Activated T-cell treated with anti-CD3 and anti-CD28 coated beads, Interleukin-2, amount 50 U/mL, for 72 hours (primary cell): Measurements from ENCODE around the gene ASXL1. TPM values are rescaled to one million over a fixed set of nuclear protein-coding genes. Genes with fewer than 3 reads are reported as not detected.
A peak's percentile ranks its signal among the peaks of the same experiment; 100 is the strongest.
"Not testable (repeated sequence)": the region's sequence is repeated elsewhere in the genome, so short reads cannot be mapped to it uniquely, and the experiment has no call there.

ENCODE experiments used
- ATAC-seq, 2 donors: fragments of 150-1000 bp; cut with Tn5 transposase; replicated peaks in 1 of 2; 2 replicates each; pipeline ENCODE4 v1.10.0; 2021; ENCODE audit warnings: moderate library complexity in 2 of 2, mild to moderate bottlenecking in 1 of 2
- DNase-seq, 2 donors: peaks; one replicate each; pipeline ENCODE4 v3.0.0; 2021 to 2022; ENCODE audit warnings: mixed read lengths in 1 of 2
- H3K27ac Mint-ChIP-seq: one replicate; pipeline ENCODE4 v1.8.0; 2022; ENCODE audit warnings: mild to moderate bottlenecking, moderate library complexity, mixed read lengths
- H3K27me3 Mint-ChIP-seq: one replicate; pipeline ENCODE4 v1.8.0; 2022; ENCODE audit warnings: low read depth, mixed read lengths
- H3K36me3 Mint-ChIP-seq, 2 donors: one replicate each; pipeline ENCODE4 v1.8.0; 2022; ENCODE audit warnings: mixed read lengths in 2 of 2, mild to moderate bottlenecking in 1 of 2; ENCODE audit not compliant: insufficient read depth in 2 of 2
- H3K4me1 Mint-ChIP-seq: one replicate; pipeline ENCODE4 v1.8.0; 2022; ENCODE audit warnings: low read depth, mixed read lengths
- H3K4me3 Mint-ChIP-seq, 2 donors: one replicate each; pipeline ENCODE4 v1.8.0; 2022; ENCODE audit warnings: mild to moderate bottlenecking in 2 of 2, mixed read lengths in 2 of 2, moderate library complexity in 2 of 2
- H3K9me3 Mint-ChIP-seq, 2 donors: one replicate each; pipeline ENCODE4 v1.8.0; 2022; ENCODE audit warnings: mixed read lengths in 2 of 2
- total RNA-seq, 2 donors: library from RNA; stranded (reverse); gene quantifications; one replicate each; pipeline ENCODE4 v1.2.3, GENCODE V29; 2022

The ASXL1 gene
- total RNA-seq, result 100 to 1,000 TPM; 158 to 168 TPM

GRCh38 chr20:32357869-32358631, at the start of gene ASXL1:
Gene ASXL1, plus strand, starts transcription at chr20:32358331. Its CDS starts 445 bp downstream, at chr20:32358776.
- H3K36me3 Mint-ChIP-seq, result peaks cover 8 to 30% of the 10 kb centered on the region in 2 donors
- peak within 1 kb of the TSS; percentile 95 for H3K27ac Mint-ChIP-seq
- peak within 1 kb of the TSS; percentile 96 to 97 for H3K4me3 Mint-ChIP-seq
- no peaks in the 10 kb centered on the region for H3K27me3 Mint-ChIP-seq
- DNase-seq, result peak; percentile 96 to 98
- H3K9me3 Mint-ChIP-seq, result no peaks in the 10 kb centered on the region
- peak; percentile 79 to 83 for ATAC-seq
- peaks cover 84% of the 10 kb centered on the region for H3K4me1 Mint-ChIP-seq

GRCh38 chr20:32312718-32313424, 45.3 kb upstream of the ASXL1 start:
- no peaks in the 10 kb centered on the region for H3K9me3 Mint-ChIP-seq
- DNase-seq (no peak), ATAC-seq (no peak)
- H3K4me1 Mint-ChIP-seq, result peaks cover 36% of the 10 kb centered on the region
- H3K36me3 Mint-ChIP-seq, result peaks cover 18 to 43% of the 10 kb centered on the region in 2 donors
- H3K4me3 Mint-ChIP-seq, result no peak overlapping the region
- no peak overlapping the region for H3K27ac Mint-ChIP-seq
- no peaks in the 10 kb centered on the region for H3K27me3 Mint-ChIP-seq

- Mint-ChIP-seq H3K27ac (peak overlapping the region; percentile 40), H3K9me3 (no peaks in the 10 kb centered on the region), H3K27me3 (no peaks in the 10 kb centered on the region), H3K4me1 (peaks cover 45% of the 10 kb centered on the region), H3K36me3 (peaks cover 23 to 50% of the 10 kb centered on the region in 2 donors), H3K4me3 (no peak overlapping the region)
- ATAC-seq (no peak), DNase-seq (no peak)
Measured at GRCh38 chr20:32314768-32315167, 43.4 kb upstream of the ASXL1 start.

GRCh38 chr20:32315399-32315798, 42.7 kb upstream of the ASXL1 start:
- no peaks in the 10 kb centered on the region for H3K9me3 Mint-ChIP-seq
- H3K4me1 Mint-ChIP-seq, result peaks cover 42% of the 10 kb centered on the region
- DNase-seq (no peak), ATAC-seq (no peak)
- peak overlapping the region; percentile 40 for H3K27ac Mint-ChIP-seq
- peaks cover 19 to 46% of the 10 kb centered on the region in 2 donors for H3K36me3 Mint-ChIP-seq
- no peak overlapping the region for H3K4me3 Mint-ChIP-seq
- H3K27me3 Mint-ChIP-seq, result no peaks in the 10 kb centered on the region

- Mint-ChIP-seq H3K9me3 (no peaks in the 10 kb centered on the region), H3K36me3 (peaks cover 19 to 47% of the 10 kb centered on the region in 2 donors), H3K4me1 (peaks cover 39% of the 10 kb centered on the region), H3K27me3 (no peaks in the 10 kb centered on the region), H3K4me3 (no peak overlapping the region), H3K27ac (peak overlapping the region; percentile 4)
- DNase-seq (no peak), ATAC-seq (no peak)
Measured at GRCh38 chr20:32315891-32316290, 42.2 kb upstream of the ASXL1 start.

- H3K27ac Mint-ChIP-seq, result no peak overlapping the region
- H3K36me3 Mint-ChIP-seq, result peaks cover 21 to 52% of the 10 kb centered on the region in 2 donors
- no peaks in the 10 kb centered on the region for H3K27me3 Mint-ChIP-seq
- no peak for ATAC-seq
- peaks cover 45% of the 10 kb centered on the region for H3K4me1 Mint-ChIP-seq
- no peak for DNase-seq
- H3K9me3 Mint-ChIP-seq, result no peaks in the 10 kb centered on the region
- no peak overlapping the region for H3K4me3 Mint-ChIP-seq
Measured at GRCh38 chr20:32316667-32317066, 41.5 kb upstream of the ASXL1 start.

- peak in 1 of 2 donors; percentile 44 for ATAC-seq
- Mint-ChIP-seq H3K9me3 (no peaks in the 10 kb centered on the region), H3K27ac (peak overlapping the region; percentile 83), H3K27me3 (no peaks in the 10 kb centered on the region), H3K36me3 (peaks cover 21 to 45% of the 10 kb centered on the region in 2 donors), H3K4me1 (peaks cover 30% of the 10 kb centered on the region), H3K4me3 (no peak overlapping the region)
- no peak for DNase-seq
Measured at GRCh38 chr20:32319100-32319499, 39.0 kb upstream of the ASXL1 start.

DNA sequence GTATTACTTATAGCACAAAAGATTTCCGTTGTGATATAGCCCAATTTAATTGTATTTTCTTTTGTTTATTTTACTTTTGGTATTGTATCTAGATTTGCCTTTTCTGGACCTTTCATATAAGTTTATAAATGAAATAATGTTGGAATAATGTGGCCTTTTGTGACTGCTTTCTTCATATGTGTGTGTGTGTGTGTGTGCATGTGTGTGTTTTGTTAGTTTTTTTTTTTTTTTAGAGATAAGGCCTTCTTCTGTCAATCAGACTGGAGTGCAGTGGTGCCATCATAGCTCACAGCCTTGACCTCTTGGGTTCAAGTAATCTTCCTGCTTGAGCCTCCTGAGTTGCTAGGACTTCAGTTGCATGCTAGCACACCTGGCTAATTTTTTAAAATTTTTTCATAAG, 37.8 kb upstream of the ASXL1 start:
- H3K36me3 Mint-ChIP-seq, result peaks cover 18 to 42% of the 10 kb centered on the region in 2 donors
- peaks cover 26% of the 10 kb centered on the region for H3K4me1 Mint-ChIP-seq
- no peak overlapping the region for H3K4me3 Mint-ChIP-seq
- H3K9me3 Mint-ChIP-seq, result no peaks in the 10 kb centered on the region
- peak overlapping the region; percentile 86 for H3K27ac Mint-ChIP-seq
- ATAC-seq (no peak), DNase-seq (no peak)
- H3K27me3 Mint-ChIP-seq, result no peaks in the 10 kb centered on the region

- no peaks in the 10 kb centered on the region for H3K9me3 Mint-ChIP-seq
- H3K36me3 Mint-ChIP-seq, result peaks cover 13 to 34% of the 10 kb centered on the region in 2 donors
- H3K27me3 Mint-ChIP-seq, result no peaks in the 10 kb centered on the region
- H3K27ac Mint-ChIP-seq, result no peak overlapping the region
- ATAC-seq (peak; percentile 40 to 41), DNase-seq (no peak)
- peaks cover 29% of the 10 kb centered on the region for H3K4me1 Mint-ChIP-seq
- no peak overlapping the region for H3K4me3 Mint-ChIP-seq
Measured at GRCh38 chr20:32321390-32321789, 36.7 kb upstream of the ASXL1 start.

GRCh38 chr20:32322260-32322659, 35.9 kb upstream of the ASXL1 start:
- Mint-ChIP-seq H3K36me3 (peaks cover 15 to 36% of the 10 kb centered on the region in 2 donors), H3K4me1 (peaks cover 28% of the 10 kb centered on the region)
- ATAC-seq, H3K27ac Mint-ChIP-seq, H3K9me3 Mint-ChIP-seq, H3K27me3 Mint-ChIP-seq, DNase-seq, H3K4me3 Mint-ChIP-seq: not testable (repeated sequence)

DNA sequence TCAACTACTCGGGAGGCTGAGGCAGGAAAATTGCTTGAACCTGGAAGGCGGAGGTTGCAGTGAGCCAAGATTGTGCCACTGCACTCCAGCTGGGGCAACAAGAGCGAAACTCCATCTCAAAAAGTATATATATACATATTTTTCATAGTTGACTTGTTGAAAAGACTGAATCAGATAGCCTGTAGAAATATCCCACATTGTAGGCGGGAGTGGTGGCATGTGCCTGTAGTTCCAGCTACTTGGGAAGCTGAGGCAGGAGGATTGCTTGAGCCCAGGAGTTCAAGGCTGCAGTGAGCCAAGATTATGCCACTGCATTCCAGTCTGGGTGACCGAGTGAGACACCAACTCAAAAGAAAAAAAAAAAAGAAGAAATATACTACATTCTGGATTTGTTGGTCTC, 34.4 kb upstream of the ASXL1 start:
- ATAC-seq, H3K4me3 Mint-ChIP-seq, DNase-seq, H3K27me3 Mint-ChIP-seq, H3K27ac Mint-ChIP-seq, H3K9me3 Mint-ChIP-seq: not testable (repeated sequence)
- Mint-ChIP-seq H3K4me1 (peaks cover 22% of the 10 kb centered on the region), H3K36me3 (peaks cover 12 to 31% of the 10 kb centered on the region in 2 donors)

DNA sequence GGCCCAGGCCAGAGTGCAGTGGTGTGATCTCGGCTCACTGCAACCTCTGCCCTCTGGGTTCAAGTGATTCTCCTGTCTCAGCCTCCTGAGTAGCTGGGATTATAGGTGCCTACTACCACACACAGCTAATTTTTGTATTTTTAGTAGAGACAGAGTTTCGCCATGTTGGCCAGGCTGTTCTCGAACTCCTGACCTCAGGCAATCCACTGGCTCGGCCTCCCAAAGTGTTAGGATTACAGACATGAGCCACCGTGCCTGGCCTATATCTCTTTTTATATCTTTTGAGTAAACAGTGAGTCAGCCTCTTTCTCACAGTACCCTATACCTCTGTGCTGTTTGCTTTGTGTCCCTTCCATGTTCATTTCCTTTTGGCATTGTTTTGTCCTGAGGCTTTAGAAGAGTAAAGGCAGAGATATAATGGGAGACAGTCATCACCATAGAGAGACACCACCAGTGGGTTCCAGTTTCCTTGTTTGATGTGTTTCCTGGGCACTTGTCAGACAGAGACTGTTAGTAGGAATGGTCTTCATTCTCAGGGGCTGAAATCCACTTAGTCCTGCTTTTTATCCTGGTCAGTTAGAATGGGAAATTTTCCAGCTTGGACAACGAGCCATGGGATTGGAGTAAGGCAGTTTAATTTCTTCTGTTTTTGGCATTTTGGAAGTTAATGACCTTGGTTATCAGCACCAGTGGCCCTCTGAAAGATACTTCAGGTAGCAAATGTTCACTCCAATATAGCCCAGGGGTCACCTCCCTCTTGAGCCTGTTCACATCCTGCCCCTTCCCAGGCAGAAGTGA, 32.2 kb upstream of the ASXL1 start:
- DNase-seq (no peak), ATAC-seq (peak; percentile 31 to 74)
- Mint-ChIP-seq H3K4me3 (no peak overlapping the region), H3K9me3 (no peaks in the 10 kb centered on the region), H3K27ac (peak overlapping the region; percentile 79), H3K36me3 (peaks cover 8 to 31% of the 10 kb centered on the region in 2 donors), H3K4me1 (peaks cover 17% of the 10 kb centered on the region), H3K27me3 (no peaks in the 10 kb centered on the region)

- Mint-ChIP-seq H3K36me3 (peaks cover 6 to 28% of the 10 kb centered on the region in 2 donors), H3K27me3 (no peaks in the 10 kb centered on the region), H3K4me1 (peaks cover 15% of the 10 kb centered on the region), H3K4me3 (no peak overlapping the region), H3K27ac (peak overlapping the region; percentile 79), H3K9me3 (no peaks in the 10 kb centered on the region)
- ATAC-seq (peak in 1 of 2 donors; percentile 49), DNase-seq (no peak)
Measured at GRCh38 chr20:32326504-32326845, 31.7 kb upstream of the ASXL1 start.
